MM.1S (cell line): ENCODE data around the gene TMEM271.
"Not testable (repeated sequence)": the region's sequence is repeated elsewhere in the genome, so short reads cannot be mapped to it uniquely, and the experiment has no call there.

Experiments
- CTCF ChIP-seq: fragments of 300-600 bp; sonication (generic); IDR thresholded peaks from 2 replicates; pipeline ENCODE4 v1.5.1; 2016; ENCODE audit warnings: antibody characterized with exemption, low read length, mixed read lengths
- EZH2 ChIP-seq: fragments of 300-600 bp; sonication (generic); optimal IDR thresholded peaks from 2 replicates; pipeline ENCODE3; 2017; ENCODE audit warnings: low read depth, mild to moderate bottlenecking, antibody characterized with exemption, low read length, mixed read lengths

- not testable (repeated sequence) for TF ChIP-seq CTCF, EZH2
These were observed 21.2 kb downstream of the TMEM271 start for GRCh38 chr4:554793-555320.
